ENCODE measurements around the gene PCDH8. TPM values are rescaled to one million over a fixed set of nuclear protein-coding genes. Genes with fewer than 3 reads are reported as not detected.

Gene PCDH8
- not detected for polyA plus RNA-seq (2013, experiment 1 of 2; ENCODE audit: insufficient read length)
- 0.09 TPM for polyA plus RNA-seq (2013, experiment 2 of 2; ENCODE audit: insufficient read length)

GRCh38 chr13:52848455-52849195 is at the start of gene PCDH8:
Gene PCDH8, minus strand, starts transcription at chr13:52848640. Its CDS starts 204 bp downstream, at chr13:52848436.
- DNase-seq, result no peak

GRCh38 chr13:52896827-52897659 is 48.6 kb upstream of the PCDH8 start:
- DNase-seq, result no peak

GRCh38 chr13:52894413-52894812 is 46.0 kb upstream of the PCDH8 start:
- no peak for DNase-seq

GRCh38 chr13:52892925-52893324 is 44.5 kb upstream of the PCDH8 start:
- DNase-seq, result no peak

GRCh38 chr13:52891706-52892105 is 43.3 kb upstream of the PCDH8 start:
- DNase-seq, result no peak

GRCh38 chr13:52887165-52887564 is 38.7 kb upstream of the PCDH8 start:
- DNase-seq, result no peak

- DNase-seq, result no peak
Measured at GRCh38 chr13:52885141-52885540, 36.7 kb upstream of the PCDH8 start.

- no peak for DNase-seq
Measured at GRCh38 chr13:52884429-52885010, 36.1 kb upstream of the PCDH8 start.

GRCh38 chr13:52882785-52883184 is 34.3 kb upstream of the PCDH8 start:
- no peak for DNase-seq

- no peak for DNase-seq
Measured at GRCh38 chr13:52879950-52880741, 31.7 kb upstream of the PCDH8 start.

GRCh38 chr13:52878831-52879230 is 30.4 kb upstream of the PCDH8 start:
- no peak for DNase-seq

- no peak for DNase-seq
Measured at GRCh38 chr13:52870143-52870542, 21.7 kb upstream of the PCDH8 start.

- no peak for DNase-seq
Measured at GRCh38 chr13:52869621-52870020, 21.2 kb upstream of the PCDH8 start.

GRCh38 chr13:52869050-52869449 is 20.6 kb upstream of the PCDH8 start:
- no peak for DNase-seq

- DNase-seq, result no peak
Measured at GRCh38 chr13:52868190-52868589, 19.8 kb upstream of the PCDH8 start.

- DNase-seq, result no peak
Measured at GRCh38 chr13:52864941-52865340, 16.5 kb upstream of the PCDH8 start.

GRCh38 chr13:52862358-52863206 is 14.1 kb upstream of the PCDH8 start:
- DNase-seq, result no peak

GRCh38 chr13:52852444-52852843 is 4.0 kb upstream of the PCDH8 start:
- no peak for DNase-seq

- DNase-seq, result peak; percentile 1
Measured at GRCh38 chr13:52851137-52851962, 2.9 kb upstream of the PCDH8 start.

GRCh38 chr13:52850396-52851136 is 2.1 kb upstream of the PCDH8 start:
- DNase-seq, result peak; percentile 44
